BLaER1 treated with 17β-estradiol and CSF1 and Interleukin-3, amounts not matched to agents 10 nM and 100 nM (cell line): Measurements from ENCODE around the gene SGSM1.
"Not testable (repeated sequence)": the region's sequence is repeated elsewhere in the genome, so short reads cannot be mapped to it uniquely, and the experiment has no call there.

Source experiments
- H3K27ac ChIP-seq, 11 experiments: shearing (Covaris generic); formaldehyde crosslinking; 2 replicates each; pipeline ENCODE4 v1.8.1; 2022
- H3K27me3 ChIP-seq, 11 experiments: shearing (Covaris generic); formaldehyde crosslinking; 2 replicates each; pipeline ENCODE4 v1.8.1; 2022
- H3K36me3 ChIP-seq, 11 experiments: shearing (Covaris generic); formaldehyde crosslinking; 2 replicates each; pipeline ENCODE4 v1.8.1; 2022
- H3K4me1 ChIP-seq, 10 experiments: shearing (Covaris generic); formaldehyde crosslinking; 2 replicates each; pipeline ENCODE4 v1.8.1; 2022
- H3K4me2 ChIP-seq, 11 experiments: shearing (Covaris generic); formaldehyde crosslinking; 2 replicates each; pipeline ENCODE4 v1.8.1; 2022
- H3K4me3 ChIP-seq, 10 experiments: shearing (Covaris generic); formaldehyde crosslinking; 2 replicates each; pipeline ENCODE4 v1.8.1; 2022
- H3K9ac ChIP-seq, 11 experiments: shearing (Covaris generic); formaldehyde crosslinking; 2 replicates each; pipeline ENCODE4 v1.8.1; 2022
- H3K9me3 ChIP-seq, 11 experiments: shearing (Covaris generic); formaldehyde crosslinking; replicated peaks in 1 of 11; 2 replicates each; pipeline ENCODE4 v1.8.1; 2022
- H4K20me1 ChIP-seq, 11 experiments: shearing (Covaris generic); formaldehyde crosslinking; 2 replicates each; pipeline ENCODE4 v1.8.1; 2022
- Cebpa-rat ChIP-seq, 11 experiments: shearing (Covaris generic); IDR thresholded peaks; 2 replicates each; pipeline ENCODE4 v1.8.1; 2022

The SGSM1 gene

DNA sequence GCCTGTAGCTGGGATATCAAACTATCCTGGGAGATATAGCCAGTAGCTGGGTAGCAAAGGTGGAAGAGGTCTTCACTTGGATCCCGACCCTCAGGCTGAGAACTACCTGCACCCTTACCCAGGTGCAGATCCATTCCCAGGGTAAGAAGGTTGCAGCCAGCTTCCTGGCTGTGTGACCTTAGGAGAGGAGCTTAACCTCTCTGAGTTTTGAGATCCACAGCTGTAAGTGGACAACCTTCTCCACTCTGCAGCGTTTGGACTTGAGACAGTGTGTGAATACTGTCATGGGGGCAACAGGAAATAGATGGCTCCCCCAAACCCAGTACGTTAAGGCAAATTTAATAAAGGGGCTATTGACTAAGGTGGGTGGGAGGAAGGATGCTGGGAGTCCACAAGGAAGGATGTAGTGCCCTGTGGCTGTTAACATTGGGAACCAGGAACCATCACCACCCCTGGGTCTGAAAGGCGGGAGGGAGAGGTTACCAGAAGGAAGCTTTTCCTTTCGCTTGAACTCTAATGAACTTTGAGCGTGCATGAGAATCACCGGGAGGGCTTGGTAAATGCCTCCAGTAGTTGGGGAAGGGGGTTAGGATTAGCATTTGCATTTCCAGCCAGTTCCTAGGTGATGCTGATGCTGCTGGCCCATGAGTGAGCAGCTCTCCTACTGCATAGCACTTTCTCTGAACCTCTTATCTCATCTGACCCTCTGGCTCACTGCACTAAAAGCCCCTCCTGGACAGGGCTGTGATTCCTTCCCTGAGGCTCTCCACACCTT is 24.4 kb downstream of the SGSM1 start:
- Histone ChIP-seq H3K4me3 (no peak overlapping the region), H4K20me1 (no peaks in the 10 kb centered on the region), H3K4me2 (no peak overlapping the region), H3K9ac (no peak overlapping the region), H3K27ac (no peak overlapping the region), H3K9me3 (no peaks in the 10 kb centered on the region), H3K36me3 (no peaks in the 10 kb centered on the region), H3K27me3 (no peaks in the 10 kb centered on the region), H3K4me1 (no peaks in the 10 kb centered on the region)
- no peak for TF ChIP-seq Cebpa-rat (IDR thresholded peaks at IDR 0.05)

GRCh38 chr22:24831687-24832086 is 25.7 kb downstream of the SGSM1 start:
- H4K20me1 ChIP-seq: no peaks in the 10 kb centered on the region
- H3K27ac ChIP-seq: no peak overlapping the region

GRCh38 chr22:24833881-24834495 is 28.0 kb downstream of the SGSM1 start:
- no peak for TF ChIP-seq Cebpa-rat (IDR thresholded peaks at IDR 0.05)
- Histone ChIP-seq H4K20me1 (no peaks in the 10 kb centered on the region), H3K4me3 (no peak overlapping the region), H3K27me3 (no peaks in the 10 kb centered on the region), H3K4me1 (no peaks in the 10 kb centered on the region), H3K9ac (no peak overlapping the region), H3K9me3 (peaks cover 0 to 11% (median 4%) of the 10 kb centered on the region in 11 experiments; a peak in 6 of 22 replicates), H3K36me3 (no peaks in the 10 kb centered on the region), H3K27ac (no peak overlapping the region), H3K4me2 (no peak overlapping the region)

More at GRCh38 chr22:24831687-24832086, 25.7 kb downstream of the SGSM1 start:
- Histone ChIP-seq H3K4me1 (no peaks in the 10 kb centered on the region), H3K36me3 (no peaks in the 10 kb centered on the region), H3K4me2 (no peak overlapping the region), H3K27me3 (no peaks in the 10 kb centered on the region), H3K9ac (no peak overlapping the region), H3K4me3 (no peak overlapping the region), H3K9me3 (no peaks in the 10 kb centered on the region)
- no peak for TF ChIP-seq Cebpa-rat (IDR thresholded peaks at IDR 0.05)

GRCh38 chr22:24834845-24835570 is 29.0 kb downstream of the SGSM1 start:
- H3K27ac ChIP-seq: no peak overlapping the region
- H3K9me3 ChIP-seq: peaks cover 0 to 14% (median 4%) of the 10 kb centered on the region in 11 experiments; a peak in 6 of 22 replicates
- H4K20me1 ChIP-seq: no peaks in the 10 kb centered on the region
- no peaks in the 10 kb centered on the region for H3K4me1 ChIP-seq
- TF ChIP-seq Cebpa-rat (IDR thresholded peaks at IDR 0.05): no peak
- no peak overlapping the region for H3K4me3 ChIP-seq
- H3K27me3 ChIP-seq: no peaks in the 10 kb centered on the region
- no peaks in the 10 kb centered on the region for H3K36me3 ChIP-seq
- H3K4me2 ChIP-seq: no peak overlapping the region
- H3K9ac ChIP-seq: no peak overlapping the region

DNA sequence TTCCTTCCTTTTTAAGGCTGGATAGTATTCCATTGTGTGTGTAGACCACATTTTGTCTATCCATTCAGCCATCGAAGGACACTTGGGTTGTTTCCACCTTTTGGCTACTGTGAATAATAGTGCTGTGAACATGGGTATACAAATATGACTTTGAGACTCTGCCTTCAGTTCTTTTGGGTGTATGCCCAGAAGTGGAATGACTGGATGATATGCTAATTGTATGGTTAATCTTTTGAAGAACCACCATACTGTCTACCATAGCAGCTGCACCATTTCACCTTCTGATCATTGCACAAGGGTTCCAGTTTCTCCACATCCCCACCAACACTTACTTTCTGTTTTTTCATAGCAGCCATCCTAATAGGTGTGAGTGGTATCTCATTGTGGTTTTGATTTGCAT is 30.3 kb downstream of the SGSM1 start:
- Histone ChIP-seq H3K27ac (no peak overlapping the region), H3K4me1 (no peaks in the 10 kb centered on the region), H4K20me1 (no peaks in the 10 kb centered on the region), H3K9ac (no peak overlapping the region), H3K27me3 (no peaks in the 10 kb centered on the region), H3K36me3 (no peaks in the 10 kb centered on the region), H3K4me2 (no peak overlapping the region), H3K4me3 (no peak overlapping the region), H3K9me3 (peaks cover 0 to 14% (median 4%) of the 10 kb centered on the region in 11 experiments; a peak in 6 of 22 replicates)
- TF ChIP-seq Cebpa-rat (IDR thresholded peaks at IDR 0.05): no peak

DNA sequence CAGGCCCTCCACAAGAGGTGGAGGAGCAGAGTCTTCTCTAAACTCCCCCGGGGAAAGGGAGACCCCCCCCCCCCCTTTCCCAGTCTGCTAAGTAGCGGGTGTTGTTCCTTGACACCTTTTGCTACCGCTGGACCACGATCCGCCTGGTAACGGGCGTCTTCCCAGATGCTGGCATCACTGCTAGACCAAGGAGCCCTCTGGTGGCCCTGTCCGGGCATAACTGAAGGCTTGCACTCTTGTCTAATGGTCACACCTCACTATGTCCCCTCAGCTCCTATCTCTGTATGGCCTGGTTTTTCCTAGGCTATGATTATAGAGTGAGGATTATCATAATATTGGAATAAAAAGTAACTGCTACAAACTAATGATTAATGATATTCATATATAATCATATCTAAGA is 31.5 kb downstream of the SGSM1 start:
- H3K4me2 ChIP-seq, H3K27ac ChIP-seq, H3K4me3 ChIP-seq, H3K27me3 ChIP-seq, H3K36me3 ChIP-seq, H3K4me1 ChIP-seq, H3K9ac ChIP-seq, H4K20me1 ChIP-seq: not testable (repeated sequence)
- H3K9me3 ChIP-seq: peaks cover 0 to 14% (median 4%) of the 10 kb centered on the region in 11 experiments; a peak in 6 of 22 replicates

DNA sequence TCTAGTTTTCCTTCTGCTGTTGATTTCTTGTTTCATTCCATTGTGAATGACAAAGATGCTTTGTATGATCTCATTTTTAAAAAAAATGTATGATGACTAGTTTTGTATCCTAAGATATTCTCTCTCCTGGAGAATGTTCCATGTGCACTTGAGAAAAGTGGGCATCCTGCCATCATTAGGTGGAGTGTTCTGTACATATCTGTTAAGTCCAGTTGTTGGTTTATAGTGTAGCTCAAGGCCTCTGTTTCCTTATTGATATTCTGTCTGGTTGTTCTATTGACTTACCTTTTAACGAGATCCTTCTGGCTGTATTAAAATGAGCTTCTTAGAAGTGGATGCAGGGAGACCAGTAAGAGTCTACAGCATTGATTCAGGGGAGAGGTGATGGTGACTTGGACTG is 35.2 kb downstream of the SGSM1 start:
- H4K20me1 ChIP-seq: peaks cover 0 to 6% (median 0%) of the 10 kb centered on the region in 11 experiments; a peak in 3 of 22 replicates
- H3K4me2 ChIP-seq: no peak overlapping the region
- H3K4me3 ChIP-seq: no peak overlapping the region
- no peak for TF ChIP-seq Cebpa-rat (IDR thresholded peaks at IDR 0.05)
- no peaks in the 10 kb centered on the region for H3K27me3 ChIP-seq
- no peak overlapping the region for H3K27ac ChIP-seq
- H3K9ac ChIP-seq: no peak overlapping the region
- peaks cover 0 to 14% (median 4%) of the 10 kb centered on the region in 11 experiments; a peak in 6 of 22 replicates for H3K9me3 ChIP-seq
- no peaks in the 10 kb centered on the region for H3K36me3 ChIP-seq
- H3K4me1 ChIP-seq: peaks cover 0 to 16% (median 5%) of the 10 kb centered on the region in 10 experiments; a peak in 10 of 20 replicates

GRCh38 chr22:24843048-24843447 is 37.0 kb downstream of the SGSM1 start:
- Histone ChIP-seq H3K27ac (no peak overlapping the region), H4K20me1 (peaks cover 0 to 6% (median 0%) of the 10 kb centered on the region in 11 experiments; a peak in 3 of 22 replicates), H3K4me2 (no peak overlapping the region), H3K4me1 (peaks cover 0 to 16% (median 5%) of the 10 kb centered on the region in 10 experiments; a peak in 10 of 20 replicates), H3K4me3 (no peak overlapping the region), H3K27me3 (no peaks in the 10 kb centered on the region), H3K9ac (no peak overlapping the region), H3K9me3 (peaks cover 0 to 13% (median 4%) of the 10 kb centered on the region in 11 experiments; a peak in 6 of 22 replicates), H3K36me3 (no peaks in the 10 kb centered on the region)
- no peak for TF ChIP-seq Cebpa-rat (IDR thresholded peaks at IDR 0.05)
